ENCODE results near the gene WDPCP.

The WDPCP gene

GRCh38 chr2:63124218-63124617 lies 464.1 kb downstream of the WDPCP start:
- DNase-seq (ENCODE audit: extremely low read depth, low read depth), result no peak
- TF ChIP-seq, protein P1, sequence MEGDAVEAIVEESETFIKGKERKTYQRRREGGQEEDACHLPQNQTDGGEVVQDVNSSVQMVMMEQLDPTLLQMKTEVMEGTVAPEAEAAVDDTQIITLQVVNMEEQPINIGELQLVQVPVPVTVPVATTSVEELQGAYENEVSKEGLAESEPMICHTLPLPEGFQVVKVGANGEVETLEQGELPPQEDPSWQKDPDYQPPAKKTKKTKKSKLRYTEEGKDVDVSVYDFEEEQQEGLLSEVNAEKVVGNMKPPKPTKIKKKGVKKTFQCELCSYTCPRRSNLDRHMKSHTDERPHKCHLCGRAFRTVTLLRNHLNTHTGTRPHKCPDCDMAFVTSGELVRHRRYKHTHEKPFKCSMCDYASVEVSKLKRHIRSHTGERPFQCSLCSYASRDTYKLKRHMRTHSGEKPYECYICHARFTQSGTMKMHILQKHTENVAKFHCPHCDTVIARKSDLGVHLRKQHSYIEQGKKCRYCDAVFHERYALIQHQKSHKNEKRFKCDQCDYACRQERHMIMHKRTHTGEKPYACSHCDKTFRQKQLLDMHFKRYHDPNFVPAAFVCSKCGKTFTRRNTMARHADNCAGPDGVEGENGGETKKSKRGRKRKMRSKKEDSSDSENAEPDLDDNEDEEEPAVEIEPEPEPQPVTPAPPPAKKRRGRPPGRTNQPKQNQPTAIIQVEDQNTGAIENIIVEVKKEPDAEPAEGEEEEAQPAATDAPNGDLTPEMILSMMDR (IDR thresholded peaks at IDR 0.05; ENCODE audit: low read depth, low read length), result no peak

- TF ChIP-seq, protein P1 (IDR thresholded peaks at IDR 0.05; ENCODE audit: low read depth, low read length), result no peak
- no peak for DNase-seq (ENCODE audit: extremely low read depth, low read depth)
Measured at GRCh38 chr2:63122921-63123320, 465.4 kb downstream of the WDPCP start.

GRCh38 chr2:63121055-63121834 lies 467.0 kb downstream of the WDPCP start:
- no peak for DNase-seq (ENCODE audit: extremely low read depth, low read depth)
- TF ChIP-seq, protein P1 (IDR thresholded peaks at IDR 0.05; ENCODE audit: low read depth, low read length), result no peak

DNA sequence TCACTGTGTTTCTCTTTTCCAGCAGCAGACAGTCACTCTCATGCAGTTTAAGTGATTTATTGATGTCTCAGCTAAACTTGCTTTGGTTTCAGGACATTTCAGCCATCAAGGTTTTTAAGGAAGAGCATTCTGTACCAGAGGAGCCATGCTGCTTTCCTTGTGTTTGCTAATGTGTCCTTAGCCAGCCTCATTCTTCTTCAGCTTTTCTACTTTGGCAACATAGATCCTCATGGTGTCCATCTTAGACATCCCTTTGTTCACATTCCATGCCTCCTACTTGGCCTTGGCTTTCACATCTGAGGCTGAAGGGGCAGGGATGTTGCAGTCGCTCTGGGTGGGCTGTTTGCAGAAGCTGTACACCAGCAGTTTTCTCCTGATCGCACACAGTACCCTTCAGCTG lies 469.5 kb downstream of the WDPCP start:
- DNase-seq (ENCODE audit: extremely low read depth, low read depth), result no peak
- TF ChIP-seq, protein P1 (IDR thresholded peaks at IDR 0.05; ENCODE audit: low read depth, low read length), result no peak

- no peak for DNase-seq (ENCODE audit: extremely low read depth, low read depth)
- TF ChIP-seq, protein P1 (IDR thresholded peaks at IDR 0.05; ENCODE audit: low read depth, low read length), result no peak
Measured at GRCh38 chr2:63104482-63104881, 483.8 kb downstream of the WDPCP start.

- TF ChIP-seq, protein P1 (IDR thresholded peaks at IDR 0.05; ENCODE audit: low read depth, low read length), result no peak
- DNase-seq (ENCODE audit: extremely low read depth, low read depth), result no peak
Measured at GRCh38 chr2:63101954-63102353, 486.3 kb downstream of the WDPCP start.

GRCh38 chr2:63099032-63099431 lies 489.2 kb downstream of the WDPCP start:
- no peak for DNase-seq (ENCODE audit: extremely low read depth, low read depth)
- TF ChIP-seq, protein P1 (IDR thresholded peaks at IDR 0.05; ENCODE audit: low read depth, low read length), result no peak

All from AG09319 (cell line).